C4-2B (cell line): Measurements from ENCODE around the gene VWCE.
"Not testable (repeated sequence)": the region's sequence is repeated elsewhere in the genome, so short reads cannot be mapped to it uniquely, and the experiment has no call there.

ENCODE experiments used
- H3K27ac ChIP-seq: fragments of 450-650 bp; 2 replicates; pipeline ENCODE4 v1.5.1; 2017
- ZFX ChIP-seq: fragments of 450-650 bp; IDR thresholded peaks from 2 replicates; pipeline ENCODE4 v1.6.1; 2017
- TF ChIP-seq, protein P1 (sequence below): fragments of 450-650 bp; conservative IDR thresholded peaks from 2 replicates; pipeline ENCODE4 v1.5.1; 2017; ENCODE audit warnings: mild to moderate bottlenecking

VWCE gene

DNA sequence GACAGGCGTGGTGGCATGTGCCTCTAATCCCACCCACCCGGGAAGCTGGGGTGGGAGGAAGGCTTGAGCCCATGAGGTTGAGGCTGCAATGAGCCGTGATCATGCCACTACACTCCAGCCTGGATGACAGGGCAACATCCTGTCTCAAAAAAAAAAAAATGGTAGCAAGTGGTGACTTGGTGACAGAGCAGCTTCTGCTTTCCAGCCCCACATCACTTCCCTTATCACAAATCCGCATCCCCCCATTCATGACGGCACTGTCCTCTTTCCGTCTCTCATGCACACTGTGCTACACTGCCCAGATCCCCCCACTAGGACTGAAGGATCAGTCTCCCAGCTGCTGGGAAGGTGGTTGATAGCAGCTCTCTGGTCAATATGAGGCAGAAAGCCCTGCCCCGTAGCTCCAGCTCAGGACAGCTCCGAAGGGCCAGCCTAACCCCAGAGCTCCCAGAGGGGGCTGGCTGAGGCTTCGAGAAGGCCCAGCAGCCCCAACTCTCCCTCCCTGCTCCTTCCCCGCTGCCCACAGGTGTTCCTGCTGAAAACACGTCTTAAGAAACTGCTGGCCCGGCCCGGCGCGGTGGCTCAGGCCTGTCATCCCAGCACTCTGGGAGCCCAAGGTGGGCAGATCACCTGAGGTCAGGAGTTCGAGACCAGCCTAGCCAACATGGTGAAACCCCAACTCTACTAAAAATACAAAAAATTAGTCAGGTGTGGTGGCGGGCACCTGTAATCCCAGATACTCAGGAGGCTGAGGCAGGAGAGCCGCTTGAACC, 38.2 kb downstream of the VWCE start:
- no peak overlapping the region for H3K27ac ChIP-seq
- TF ChIP-seq, protein P1, sequence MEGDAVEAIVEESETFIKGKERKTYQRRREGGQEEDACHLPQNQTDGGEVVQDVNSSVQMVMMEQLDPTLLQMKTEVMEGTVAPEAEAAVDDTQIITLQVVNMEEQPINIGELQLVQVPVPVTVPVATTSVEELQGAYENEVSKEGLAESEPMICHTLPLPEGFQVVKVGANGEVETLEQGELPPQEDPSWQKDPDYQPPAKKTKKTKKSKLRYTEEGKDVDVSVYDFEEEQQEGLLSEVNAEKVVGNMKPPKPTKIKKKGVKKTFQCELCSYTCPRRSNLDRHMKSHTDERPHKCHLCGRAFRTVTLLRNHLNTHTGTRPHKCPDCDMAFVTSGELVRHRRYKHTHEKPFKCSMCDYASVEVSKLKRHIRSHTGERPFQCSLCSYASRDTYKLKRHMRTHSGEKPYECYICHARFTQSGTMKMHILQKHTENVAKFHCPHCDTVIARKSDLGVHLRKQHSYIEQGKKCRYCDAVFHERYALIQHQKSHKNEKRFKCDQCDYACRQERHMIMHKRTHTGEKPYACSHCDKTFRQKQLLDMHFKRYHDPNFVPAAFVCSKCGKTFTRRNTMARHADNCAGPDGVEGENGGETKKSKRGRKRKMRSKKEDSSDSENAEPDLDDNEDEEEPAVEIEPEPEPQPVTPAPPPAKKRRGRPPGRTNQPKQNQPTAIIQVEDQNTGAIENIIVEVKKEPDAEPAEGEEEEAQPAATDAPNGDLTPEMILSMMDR, result no peak
- no peak for TF ChIP-seq ZFX

DNA sequence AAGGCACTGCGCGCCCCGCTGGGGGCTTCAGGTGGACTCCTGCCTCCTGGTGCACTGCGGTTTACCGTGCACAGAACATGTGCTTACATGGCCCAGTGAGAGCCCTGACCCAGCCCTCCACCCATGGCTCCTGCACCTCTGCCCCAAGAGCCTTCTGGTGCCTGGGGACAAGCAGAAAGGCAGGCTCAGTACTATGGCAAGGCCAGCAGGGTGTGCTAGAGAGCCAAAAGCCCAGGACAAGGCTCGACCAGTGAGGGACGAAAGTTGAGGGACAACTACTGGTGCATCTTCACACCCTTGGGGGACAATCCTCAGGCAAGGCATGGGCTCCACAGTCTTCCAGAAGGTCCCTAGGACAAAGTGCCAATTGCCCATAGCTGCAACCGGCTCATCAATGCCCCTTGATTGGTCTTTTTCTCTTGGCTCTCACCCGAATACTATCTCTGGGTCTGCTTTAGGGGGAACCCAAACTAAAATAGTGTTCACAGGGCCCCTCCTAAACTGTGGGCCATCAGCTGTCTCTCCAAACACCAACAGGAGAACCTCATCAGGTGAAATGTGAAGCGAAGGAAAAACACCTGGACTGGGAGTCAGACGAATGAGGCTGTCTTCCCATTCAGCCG, 40.6 kb downstream of the VWCE start:
- TF ChIP-seq, protein P1, result peak; percentile 95
- no peak for TF ChIP-seq ZFX

DNA sequence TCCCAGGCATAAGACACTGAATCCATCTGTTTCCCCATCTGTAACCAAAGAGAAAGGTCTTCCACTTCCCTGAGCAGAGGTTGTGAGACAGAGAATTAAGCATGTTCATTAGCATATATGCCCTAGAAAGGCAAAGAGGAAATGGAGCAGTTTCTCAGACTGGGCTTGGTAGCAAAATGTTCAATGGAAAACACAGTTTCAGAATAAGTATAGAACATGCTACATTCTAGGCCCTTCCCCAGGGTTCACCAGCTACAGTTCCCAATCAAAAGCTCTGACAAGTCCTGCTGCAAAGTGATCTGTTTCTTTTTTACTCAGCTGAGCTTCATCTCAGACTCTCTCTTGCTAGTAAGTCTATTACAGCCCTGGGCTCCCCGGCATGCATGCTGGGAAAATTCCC, 42.8 kb downstream of the VWCE start:
- not testable (repeated sequence) for H3K27ac ChIP-seq

More for the DNA sequence above, 40.6 kb downstream of the VWCE start:
- no peak overlapping the region for H3K27ac ChIP-seq

DNA sequence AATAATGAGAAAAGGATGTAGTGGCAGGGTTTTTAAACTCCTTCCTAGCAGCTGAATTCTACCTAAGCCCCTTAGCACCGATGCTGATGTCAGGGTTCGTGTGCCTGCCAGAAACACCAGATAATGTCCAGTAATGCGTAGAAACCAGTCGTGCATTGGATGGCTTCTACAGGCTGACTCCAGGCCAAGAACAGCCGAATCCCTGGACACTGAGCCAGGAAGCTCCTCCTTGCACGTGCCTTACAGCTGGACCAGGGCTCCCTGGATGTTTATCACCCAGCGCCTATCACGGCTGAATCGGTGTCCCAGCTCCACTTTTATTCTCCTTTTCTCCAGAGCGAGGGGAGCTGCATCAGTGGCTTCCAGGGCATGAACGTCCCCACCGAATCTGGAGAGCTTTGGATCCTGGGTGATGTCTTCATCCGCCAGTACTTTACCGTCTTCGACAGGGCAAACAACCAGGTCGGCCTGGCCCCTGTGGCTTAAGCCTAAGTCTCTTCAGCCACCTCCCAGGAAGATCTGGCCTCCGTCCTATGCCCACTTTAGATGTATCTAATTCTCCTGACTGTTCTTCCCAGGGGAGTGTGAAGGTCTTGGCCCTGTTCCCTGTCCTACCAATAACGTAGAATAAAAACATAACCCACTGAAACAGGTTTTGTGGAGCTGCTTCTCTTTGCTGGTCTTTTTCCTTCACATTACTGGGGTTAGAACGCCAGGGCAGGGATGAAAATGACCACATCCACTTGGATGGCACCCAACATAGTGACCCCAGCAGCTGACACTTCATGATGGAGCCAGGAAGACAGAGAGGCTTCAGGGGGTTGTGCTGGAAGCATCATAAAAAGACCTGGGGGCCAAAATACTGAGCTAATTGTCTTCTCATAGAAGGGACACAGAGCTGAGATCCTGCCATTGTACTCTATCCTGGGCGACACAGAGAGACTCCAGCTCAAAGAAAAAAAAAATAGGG, 44.0 kb downstream of the VWCE start:
- H3K27ac ChIP-seq, result not testable (repeated sequence)

DNA sequence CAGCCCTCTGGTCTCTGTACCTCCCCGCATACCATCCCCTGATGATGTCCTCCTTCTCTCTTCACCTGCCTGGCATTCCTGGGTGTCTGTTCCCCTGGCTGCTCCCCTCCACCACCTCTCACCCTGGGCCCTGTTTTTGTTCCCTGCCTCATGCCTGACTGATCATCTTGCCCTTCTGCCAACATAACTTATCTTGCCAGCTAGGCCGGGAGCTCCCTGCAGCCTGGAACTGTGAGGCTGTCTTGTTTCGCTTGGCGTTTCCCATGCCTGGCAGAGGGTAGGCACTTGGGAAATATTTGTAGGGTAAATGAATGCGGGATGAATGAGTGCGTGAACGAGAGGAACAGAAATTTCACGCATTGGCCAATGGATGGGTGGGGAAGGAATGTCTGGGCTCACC, 45.9 kb downstream of the VWCE start:
- not testable (repeated sequence) for H3K27ac ChIP-seq

DNA sequence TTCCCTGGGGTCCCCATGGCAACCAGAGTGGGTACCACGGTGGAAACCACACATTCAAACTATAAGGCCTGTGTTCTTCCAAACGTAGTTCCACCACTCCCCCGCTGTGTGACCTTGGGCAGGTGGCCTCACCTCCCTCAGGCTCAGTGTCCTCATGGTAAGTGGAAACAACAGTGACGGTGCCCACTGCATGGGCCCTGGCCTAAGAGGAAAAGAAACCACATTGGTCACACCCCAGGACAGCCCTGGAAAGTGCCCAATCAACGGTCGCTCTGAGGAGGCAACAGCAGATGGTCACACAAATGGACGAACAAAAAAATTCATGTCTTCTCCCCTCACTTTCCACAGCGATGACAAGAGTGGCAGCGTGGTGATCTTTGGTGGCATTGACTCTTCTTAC, 47.0 kb downstream of the VWCE start:
- H3K27ac ChIP-seq, result not testable (repeated sequence)

DNA sequence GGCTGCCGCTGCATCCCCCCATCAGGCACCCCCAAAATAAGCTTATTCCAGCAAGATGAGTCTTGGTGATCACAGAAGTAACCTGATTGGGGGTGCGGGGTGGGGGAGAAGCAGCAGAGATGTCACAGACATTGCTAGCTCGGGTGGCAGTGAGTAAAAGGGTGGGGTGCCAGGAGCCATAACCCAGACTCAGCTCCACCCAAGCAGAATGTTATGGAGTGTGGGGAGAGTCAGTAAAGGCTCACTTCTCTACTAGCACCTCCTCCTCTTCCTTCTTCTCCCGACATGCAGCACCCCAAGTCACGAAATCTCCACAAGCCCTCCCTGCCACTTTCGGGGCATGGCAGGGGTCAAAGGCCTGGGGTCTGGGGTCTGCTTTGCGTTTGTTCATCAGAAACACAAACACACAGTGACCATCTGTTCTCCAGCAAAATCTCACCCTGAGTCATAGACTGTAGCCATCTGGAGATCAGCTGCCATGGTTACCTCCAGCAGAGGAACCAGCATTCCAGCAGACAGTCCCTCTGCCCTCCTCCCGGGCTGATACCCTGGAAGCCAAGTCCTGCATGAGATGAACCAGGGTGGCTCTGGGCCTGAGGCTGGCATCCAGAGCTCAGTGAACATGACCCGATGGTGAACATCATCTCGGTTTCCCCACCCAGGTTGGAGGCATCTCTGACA, 49.7 kb downstream of the VWCE start:
- H3K27ac ChIP-seq, result not testable (repeated sequence)

DNA sequence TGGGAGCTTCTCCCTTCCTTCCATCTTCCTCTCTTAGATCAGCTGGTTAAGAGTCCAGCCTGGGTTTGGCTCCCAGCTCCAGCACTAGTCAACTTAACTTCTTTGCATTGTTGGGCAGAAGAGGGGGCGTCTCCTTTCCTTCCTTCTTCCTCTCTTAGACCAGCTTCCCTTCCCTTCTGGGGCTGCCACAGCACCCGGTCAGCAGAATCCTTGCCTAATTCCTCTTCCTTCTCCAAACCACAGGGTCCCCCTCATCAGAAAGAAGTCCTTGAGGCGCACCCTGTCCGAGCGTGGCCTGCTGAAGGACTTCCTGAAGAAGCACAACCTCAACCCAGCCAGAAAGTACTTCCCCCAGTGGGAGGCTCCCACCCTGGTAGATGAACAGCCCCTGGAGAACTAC, 53.6 kb downstream of the VWCE start:
- not testable (repeated sequence) for H3K27ac ChIP-seq

DNA sequence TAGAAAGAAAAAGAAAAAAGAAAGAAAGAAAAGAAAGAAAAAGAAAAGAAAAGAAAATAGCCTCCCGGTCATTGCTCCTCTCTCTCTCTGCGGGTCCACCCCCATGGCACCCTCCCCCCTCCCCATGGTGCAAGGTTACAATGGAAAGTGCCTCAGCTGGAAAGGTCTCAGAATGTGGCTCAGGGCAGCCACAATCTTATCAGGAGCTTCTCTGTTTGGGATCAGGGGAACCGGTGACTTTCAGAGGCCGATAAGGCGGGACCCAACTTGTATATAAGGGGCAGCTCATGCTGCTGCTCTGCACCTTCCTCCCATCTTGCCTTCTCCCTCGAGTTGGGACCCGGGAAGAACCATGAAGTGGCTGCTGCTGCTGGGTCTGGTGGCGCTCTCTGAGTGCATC, 54.2 kb downstream of the VWCE start, which contains the start of gene PGA5:
Gene PGA5, plus strand, starts transcription at position 301 of the 400 bp plus-strand sequence. Its CDS starts 52 bp downstream, at position 353.
- H3K27ac ChIP-seq, result not testable (repeated sequence)

DNA sequence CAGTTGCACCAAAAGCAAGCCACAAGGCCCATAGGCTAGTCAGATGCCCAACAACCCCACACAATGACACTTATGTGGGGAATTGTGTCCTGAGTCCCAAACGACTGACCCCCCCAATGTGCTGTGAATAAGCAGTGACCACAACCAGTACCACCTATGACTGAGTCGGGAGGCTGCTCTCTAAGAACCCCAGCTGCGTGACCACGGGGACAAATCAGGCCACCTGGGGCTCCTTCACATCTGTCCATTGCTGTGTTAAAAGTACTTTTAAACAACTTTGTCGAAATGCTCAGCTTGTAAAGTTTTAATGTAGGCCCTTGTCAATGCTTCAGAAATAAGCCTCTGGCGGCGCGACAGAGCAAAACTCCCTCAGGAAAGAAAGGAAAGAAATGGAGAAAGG, 54.8 kb downstream of the VWCE start:
- not testable (repeated sequence) for H3K27ac ChIP-seq

DNA sequence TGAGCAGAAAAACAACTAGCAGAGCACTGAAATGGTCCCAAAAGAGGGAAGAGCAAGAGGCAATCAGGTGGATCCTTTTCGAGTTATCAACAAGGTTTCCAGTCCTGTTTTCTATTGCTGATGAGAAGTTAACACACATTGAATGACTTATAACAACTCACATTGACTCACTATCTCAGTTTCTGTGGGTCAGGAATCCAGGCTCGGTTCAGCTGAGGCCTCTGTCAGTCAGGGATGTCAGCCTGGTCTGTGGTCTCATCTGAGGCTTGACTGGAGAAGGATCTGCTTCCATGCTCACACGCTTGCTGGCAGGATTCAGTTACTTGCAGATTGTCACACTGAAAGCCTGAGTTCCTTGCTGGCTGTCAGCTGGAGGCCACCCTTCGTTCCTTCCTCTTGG, 58.0 kb downstream of the VWCE start:
- H3K27ac ChIP-seq, result not testable (repeated sequence)

DNA sequence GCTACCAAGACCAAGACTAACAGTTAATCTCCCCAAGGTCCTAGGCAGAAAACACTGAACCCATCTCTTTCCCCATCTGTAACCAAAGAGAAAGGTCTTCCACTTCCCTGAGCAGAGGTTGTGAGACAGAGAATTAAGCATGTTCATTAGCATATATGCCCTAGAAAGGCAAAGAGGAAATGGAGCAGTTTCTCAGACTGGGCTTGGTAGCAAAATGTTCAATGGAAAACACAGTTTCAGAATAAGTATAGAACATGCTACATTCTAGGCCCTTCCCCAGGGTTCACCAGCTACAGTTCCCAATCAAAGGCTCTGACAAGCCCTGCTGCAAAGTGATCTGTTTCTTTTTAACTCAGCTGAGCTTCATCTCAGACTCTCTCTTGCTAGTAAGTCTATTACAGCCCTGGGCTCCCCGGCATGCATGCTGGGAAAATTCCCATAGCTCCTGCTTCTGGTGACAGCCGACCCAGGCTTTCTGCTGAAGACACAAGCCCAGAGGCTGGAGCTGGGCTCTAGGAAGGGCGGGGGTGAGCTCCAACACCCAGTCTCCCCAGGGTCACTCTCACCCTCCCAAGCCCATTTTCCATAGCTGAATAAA, 62.5 kb downstream of the VWCE start:
- H3K27ac ChIP-seq, result not testable (repeated sequence)

DNA sequence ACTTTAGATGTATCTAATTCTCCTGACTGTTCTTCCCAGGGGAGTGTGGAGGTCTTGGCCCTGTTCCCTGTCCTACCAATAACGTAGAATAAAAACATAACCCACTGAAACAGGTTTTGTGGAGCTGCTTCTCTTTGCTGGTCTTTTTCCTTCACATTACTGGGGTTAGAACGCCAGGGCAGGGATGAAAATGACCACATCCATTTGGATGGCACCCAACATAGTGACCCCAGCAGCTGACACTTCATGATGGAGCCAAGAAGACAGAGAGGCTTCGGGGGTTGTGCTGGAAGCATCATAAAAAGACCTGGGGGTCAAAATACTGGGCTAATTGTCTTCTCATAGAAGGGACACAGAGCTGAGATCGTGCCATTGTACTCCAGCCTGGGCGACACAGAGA, 63.5 kb downstream of the VWCE start:
- not testable (repeated sequence) for H3K27ac ChIP-seq

DNA sequence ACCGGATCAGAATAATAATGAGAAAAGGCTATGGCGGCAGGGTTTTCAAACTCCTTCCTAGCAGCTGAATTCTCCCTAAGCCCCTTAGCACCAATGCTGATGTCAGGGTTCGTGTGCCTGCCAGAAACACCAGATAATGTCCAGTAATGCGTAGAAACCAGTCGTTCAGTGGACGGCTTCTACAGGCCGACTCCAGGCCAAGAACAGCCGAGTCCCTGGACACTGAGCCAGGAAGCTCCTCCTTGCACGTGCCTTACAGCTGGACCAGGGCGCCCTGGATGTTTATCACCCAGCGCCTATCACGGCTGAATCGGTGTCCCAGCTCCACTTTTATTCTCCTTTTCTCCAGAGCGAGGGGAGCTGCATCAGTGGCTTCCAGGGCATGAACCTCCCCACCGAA, 64.1 kb downstream of the VWCE start:
- not testable (repeated sequence) for H3K27ac ChIP-seq

DNA sequence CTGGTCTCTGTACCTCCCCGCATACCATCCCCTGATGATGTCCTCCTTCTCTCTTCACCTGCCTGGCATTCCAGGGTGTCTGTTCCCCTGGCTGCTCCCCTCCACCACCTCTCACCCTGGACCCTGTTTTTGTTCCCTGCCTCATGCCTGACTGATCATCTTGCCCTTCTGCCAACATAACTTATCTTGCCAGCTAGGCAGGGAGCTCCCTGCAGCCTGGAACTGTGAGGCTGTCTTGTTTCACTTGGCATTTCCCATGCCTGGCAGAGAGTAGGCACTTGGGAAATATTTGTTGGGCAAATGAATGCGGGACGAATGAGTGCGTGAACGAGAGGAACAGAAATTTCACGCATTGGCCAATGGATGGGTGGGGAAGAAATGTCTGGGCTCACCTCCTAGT, 65.7 kb downstream of the VWCE start:
- H3K27ac ChIP-seq, result not testable (repeated sequence)

DNA sequence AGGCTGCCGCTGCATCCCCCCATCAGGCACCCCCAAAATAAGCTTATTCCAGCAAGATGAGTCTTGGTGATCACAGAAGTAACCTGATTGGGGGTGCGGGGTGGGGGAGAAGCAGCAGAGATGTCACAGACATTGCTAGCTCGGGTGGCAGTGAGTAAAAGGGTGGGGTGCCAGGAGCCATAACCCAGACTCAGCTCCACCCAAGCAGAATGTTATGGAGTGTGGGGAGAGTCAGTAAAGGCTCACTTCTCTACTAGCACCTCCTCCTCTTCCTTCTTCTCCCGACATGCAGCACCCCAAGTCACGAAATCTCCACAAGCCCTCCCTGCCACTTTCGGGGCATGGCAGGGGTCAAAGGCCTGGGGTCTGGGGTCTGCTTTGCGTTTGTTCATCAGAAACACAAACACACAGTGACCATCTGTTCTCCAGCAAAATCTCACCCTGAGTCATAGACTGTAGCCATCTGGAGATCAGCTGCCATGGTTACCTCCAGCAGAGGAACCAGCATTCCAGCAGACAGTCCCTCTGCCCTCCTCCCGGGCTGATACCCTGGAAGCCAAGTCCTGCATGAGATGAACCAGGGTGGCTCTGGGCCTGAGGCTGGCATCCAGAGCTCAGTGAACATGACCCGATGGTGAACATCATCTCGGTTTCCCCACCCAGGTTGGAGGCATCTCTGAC, 68.5 kb downstream of the VWCE start:
- H3K27ac ChIP-seq, result not testable (repeated sequence)

DNA sequence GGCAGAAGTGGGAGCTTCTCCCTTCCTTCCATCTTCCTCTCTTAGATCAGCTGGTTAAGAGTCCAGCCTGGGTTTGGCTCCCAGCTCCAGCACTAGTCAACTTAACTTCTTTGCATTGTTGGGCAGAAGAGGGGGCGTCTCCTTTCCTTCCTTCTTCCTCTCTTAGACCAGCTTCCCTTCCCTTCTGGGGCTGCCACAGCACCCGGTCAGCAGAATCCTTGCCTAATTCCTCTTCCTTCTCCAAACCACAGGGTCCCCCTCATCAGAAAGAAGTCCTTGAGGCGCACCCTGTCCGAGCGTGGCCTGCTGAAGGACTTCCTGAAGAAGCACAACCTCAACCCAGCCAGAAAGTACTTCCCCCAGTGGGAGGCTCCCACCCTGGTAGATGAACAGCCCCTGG, 72.4 kb downstream of the VWCE start:
- H3K27ac ChIP-seq, result not testable (repeated sequence)
